Measurements from ENCODE around the gene PREP.

PREP gene

GRCh38 chr6:105256619-105257018, 146.3 kb downstream of the PREP start (continued):
- TF ChIP-seq ZNF677 (tag by site-specific recombination; IDR thresholded peaks at IDR 0.05) (no peak), ZNF626 (tag by site-specific recombination; IDR thresholded peaks at IDR 0.05) (no peak), KLF16 (tag by site-specific recombination; IDR thresholded peaks at IDR 0.05) (no peak), ZNF792 (tag by site-specific recombination; IDR thresholded peaks at IDR 0.05) (no peak), PRDM6 (tag by site-specific recombination; IDR thresholded peaks at IDR 0.05) (no peak), TSHZ1 (tag by site-specific recombination; IDR thresholded peaks at IDR 0.05; ENCODE audit: borderline replicate concordance) (no peak)

GRCh38 chr6:105253787-105254186, 149.1 kb downstream of the PREP start:
- Histone ChIP-seq H3K4me3 (ENCODE audit: low read depth, low read length) (no peak overlapping the region), H3K27ac (ENCODE audit: extremely low read depth, low read depth, low read length) (no peak overlapping the region), H3K4me1 (ENCODE audit: control insufficient read depth, insufficient read depth, low read length) (peaks cover 10% of the 10 kb centered on the region), H3K36me3 (ENCODE audit: control insufficient read depth in 2 of 2, insufficient read depth in 1 of 2, low read length in 2 of 2) (no peaks in the 10 kb centered on the region), H3K9me3 (ENCODE audit: control insufficient read depth, insufficient read depth, low read depth, low read length) (no peaks in the 10 kb centered on the region)
- TF ChIP-seq ZNF140 (tag by site-specific recombination; IDR thresholded peaks at IDR 0.05) = no peak
- TF ChIP-seq KLF16 (tag by site-specific recombination; IDR thresholded peaks at IDR 0.05) = no peak
- no peak for TF ChIP-seq ZNF23 (tag by site-specific recombination; IDR thresholded peaks at IDR 0.05; ENCODE audit: borderline replicate concordance)
- TF ChIP-seq BCL11A (tag by site-specific recombination; IDR thresholded peaks at IDR 0.05; ENCODE audit: low read depth) = no peak
- TF ChIP-seq ZNF558 (tag by site-specific recombination; IDR thresholded peaks at IDR 0.05) = no peak
- no peak for TF ChIP-seq ZNF112 (tag by site-specific recombination; IDR thresholded peaks at IDR 0.05)
- TF ChIP-seq ZFP37 (tag by site-specific recombination; IDR thresholded peaks at IDR 0.05) = no peak
- TF ChIP-seq ZNF169 (tag by site-specific recombination; IDR thresholded peaks at IDR 0.05) = no peak
- TF ChIP-seq ZNF37A (tag by site-specific recombination; IDR thresholded peaks at IDR 0.05) = no peak
- TF ChIP-seq ZNF530 (tag by site-specific recombination; IDR thresholded peaks at IDR 0.05; ENCODE audit: low read depth) = no peak
- no peak for TF ChIP-seq ZNF2 (tag by site-specific recombination; IDR thresholded peaks at IDR 0.05)
- TF ChIP-seq ZNF155 (tag by site-specific recombination; IDR thresholded peaks at IDR 0.05) = no peak
- no peak for TF ChIP-seq ZIC2 (tag by site-specific recombination; IDR thresholded peaks at IDR 0.05)
- no peak for TF ChIP-seq ZNF48 (tag by site-specific recombination; IDR thresholded peaks at IDR 0.05)
- ChIA-PET CTCF (interaction anchor here (0.5 kb wide), 1 partner anchor 130 kb away, joined by 3 read pairs; no protein-coding TSS in a partner anchor), POLR2A (no interaction called here)

GRCh38 chr6:105251689-105252088, 151.2 kb downstream of the PREP start:
- POLR2A ChIA-PET = no interaction called here
- Histone ChIP-seq H3K4me3 (ENCODE audit: low read depth, low read length) (no peak overlapping the region), H3K36me3 (ENCODE audit: control insufficient read depth in 2 of 2, insufficient read depth in 1 of 2, low read length in 2 of 2) (no peaks in the 10 kb centered on the region), H3K9me3 (ENCODE audit: control insufficient read depth, insufficient read depth, low read depth, low read length) (no peaks in the 10 kb centered on the region), H3K4me1 (ENCODE audit: control insufficient read depth, insufficient read depth, low read length) (no peaks in the 10 kb centered on the region), H3K27ac (ENCODE audit: extremely low read depth, low read depth, low read length) (no peak overlapping the region)
- CTCF ChIA-PET = no interaction called here
- no peak for TF ChIP-seq ZNF350 (tag by site-specific recombination; IDR thresholded peaks at IDR 0.05)
- no peak for TF ChIP-seq ZNF211 (tag by site-specific recombination; IDR thresholded peaks at IDR 0.05; ENCODE audit: low read depth)
- no peak for TF ChIP-seq ZNF792 (tag by site-specific recombination; IDR thresholded peaks at IDR 0.05)
- no peak for TF ChIP-seq BCL6B (tag by site-specific recombination; IDR thresholded peaks at IDR 0.05)
- TF ChIP-seq INSM2 (tag by site-specific recombination; IDR thresholded peaks at IDR 0.05) = no peak
- TF ChIP-seq ZNF2 (tag by site-specific recombination; IDR thresholded peaks at IDR 0.05) = no peak
- TF ChIP-seq YY1 (tag by site-specific recombination; IDR thresholded peaks at IDR 0.05) = no peak
- TF ChIP-seq HOXA7 (CRISPR knock-in tag; IDR thresholded peaks at IDR 0.05; ENCODE audit: borderline replicate concordance) = no peak
- no peak for TF ChIP-seq ZNF639 (tag by site-specific recombination; IDR thresholded peaks at IDR 0.05)
